GM21367 (cell line): Measurements from ENCODE around the gene SGCA.

Experiments
- ATAC-seq: cut with Tn5 transposase; IDR thresholded peaks from one replicate; pipeline ENCODE4 v1.9.1; 2021; ENCODE audit not compliant: unreplicated experiment

SGCA gene

DNA sequence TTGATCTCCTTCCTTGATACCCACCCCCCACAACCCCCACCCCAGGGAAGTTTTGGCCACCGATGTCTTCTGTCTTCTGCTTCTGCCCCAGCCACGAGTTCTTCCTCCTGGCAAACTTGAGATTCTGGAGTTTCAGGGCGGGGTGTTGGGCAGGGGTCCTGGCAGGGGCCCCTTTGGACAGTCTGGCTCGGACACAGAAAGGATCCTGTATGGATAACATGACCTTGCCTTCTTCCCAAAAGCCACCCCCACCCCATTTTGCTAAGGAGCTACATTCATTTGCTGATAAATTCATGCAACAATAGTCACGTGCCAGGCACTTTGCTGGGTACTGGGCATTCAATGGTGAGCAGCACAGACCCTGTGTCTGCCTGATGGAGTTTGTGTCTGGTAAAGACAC, 41.5 kb downstream of the SGCA start:
- no peak for ATAC-seq

DNA sequence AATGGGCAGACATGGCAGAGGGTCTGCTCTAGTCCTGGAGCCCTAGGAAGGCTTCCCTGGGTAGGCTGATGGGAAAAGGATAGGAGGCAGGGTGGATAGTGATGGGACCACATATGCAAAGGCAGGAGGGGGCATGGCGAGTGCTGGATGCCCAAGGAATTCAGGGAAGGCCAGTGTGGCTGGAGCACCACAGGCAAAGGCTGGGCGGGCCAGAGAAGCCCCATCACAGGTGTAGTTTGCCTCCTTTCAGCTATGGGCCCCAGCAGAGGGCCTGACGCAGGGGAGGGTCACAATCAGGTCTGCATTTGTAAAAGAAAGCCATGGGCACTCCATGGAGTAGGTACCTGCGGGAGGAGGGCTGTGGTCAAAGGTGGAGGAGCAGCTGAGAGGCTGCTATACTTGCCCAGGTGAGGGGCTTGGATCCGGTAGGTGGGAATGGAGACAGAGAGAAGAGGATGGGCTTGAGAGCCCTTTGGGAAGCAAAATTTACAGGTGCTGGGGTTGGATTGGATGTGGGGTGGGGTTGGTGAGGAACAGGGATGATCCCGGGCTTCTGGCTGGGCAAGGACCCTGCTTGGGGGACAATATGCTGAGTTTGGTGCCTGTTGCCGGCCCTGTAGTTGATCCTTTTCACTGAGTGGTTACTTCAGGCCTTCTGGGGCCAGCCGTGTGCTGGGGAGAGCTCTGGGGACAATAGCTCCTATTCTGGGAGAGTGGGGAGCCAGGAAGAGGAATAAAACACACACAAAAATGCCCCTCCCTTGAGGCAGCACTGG, 42.2 kb downstream of the SGCA start:
- no peak for ATAC-seq

DNA sequence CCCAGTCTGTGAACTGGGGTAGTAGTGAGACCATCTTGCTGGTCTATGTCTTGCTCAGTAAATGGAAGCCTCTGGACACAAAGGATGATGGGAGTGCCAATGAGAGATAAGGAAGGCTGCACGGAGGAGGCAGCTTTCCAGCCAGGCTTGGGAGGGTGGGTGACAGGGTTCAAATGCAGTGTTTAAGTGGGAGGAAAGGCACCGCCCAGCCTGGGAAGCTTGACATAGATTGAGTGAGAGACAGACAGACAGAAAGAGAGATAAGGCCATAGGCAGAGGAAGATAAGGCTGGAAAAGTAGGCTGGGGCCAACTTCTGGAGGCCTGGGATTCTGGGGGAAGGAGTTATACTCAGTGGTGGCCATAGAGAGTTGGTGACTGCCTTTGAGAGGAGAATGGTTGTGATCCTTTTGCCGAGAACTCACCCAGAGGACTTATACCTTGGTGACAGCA, 42.8 kb downstream of the SGCA start:
- no peak for ATAC-seq

DNA sequence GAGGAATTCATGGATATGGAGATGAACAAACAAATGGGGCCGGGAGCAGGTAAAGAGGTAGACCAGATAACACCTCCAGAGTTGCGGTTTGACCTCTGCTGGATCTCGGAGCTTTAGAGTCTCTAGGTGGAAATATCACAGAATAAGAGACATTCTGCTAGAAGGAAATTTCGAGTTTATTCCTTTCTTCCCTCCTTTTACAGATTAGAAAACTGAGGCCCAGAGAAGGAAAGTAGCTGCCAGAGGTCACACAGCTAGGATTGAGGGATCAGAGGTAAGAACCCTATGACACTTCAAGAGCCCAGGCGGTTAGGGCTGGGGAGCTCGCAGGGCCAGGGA, 43.3 kb downstream of the SGCA start:
- ATAC-seq, result no peak

DNA sequence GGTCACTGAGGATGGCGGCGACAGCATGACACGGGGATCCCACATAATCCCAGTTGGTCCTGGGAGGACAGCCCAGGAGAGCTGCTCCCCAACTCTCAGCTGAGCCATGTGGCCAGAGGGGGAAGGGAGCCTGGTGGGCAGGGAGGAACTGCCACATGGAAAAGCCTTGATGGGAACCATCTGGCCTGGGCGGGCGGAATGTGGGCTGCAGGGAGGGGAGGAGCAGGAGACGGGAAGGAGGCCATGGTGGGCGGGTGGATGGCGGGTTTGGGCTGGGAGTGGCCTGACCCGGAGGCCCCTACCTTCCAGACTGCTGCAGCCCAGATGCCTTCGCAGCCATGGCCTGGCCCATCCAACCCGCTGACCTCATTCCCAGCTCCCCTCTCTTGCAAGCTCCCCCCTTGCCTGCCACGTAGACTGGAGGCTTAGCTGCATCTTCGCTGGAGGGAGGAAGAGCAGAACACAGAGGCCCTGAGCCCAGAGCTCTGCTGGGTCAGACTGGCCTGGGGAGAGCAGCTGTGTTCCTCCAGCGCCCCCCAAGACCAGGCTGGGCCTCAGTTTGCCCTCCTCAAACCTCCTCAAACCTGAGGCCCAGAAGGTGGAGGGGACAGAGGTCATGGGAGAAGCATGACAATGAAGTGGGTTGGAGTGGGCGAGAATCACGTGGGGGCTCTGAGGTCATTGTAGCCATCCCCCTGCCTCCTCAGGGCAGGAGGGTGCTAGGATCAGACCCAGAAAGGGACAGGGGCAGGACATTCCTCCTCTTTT, 43.9 kb downstream of the SGCA start:
- no peak for ATAC-seq

DNA sequence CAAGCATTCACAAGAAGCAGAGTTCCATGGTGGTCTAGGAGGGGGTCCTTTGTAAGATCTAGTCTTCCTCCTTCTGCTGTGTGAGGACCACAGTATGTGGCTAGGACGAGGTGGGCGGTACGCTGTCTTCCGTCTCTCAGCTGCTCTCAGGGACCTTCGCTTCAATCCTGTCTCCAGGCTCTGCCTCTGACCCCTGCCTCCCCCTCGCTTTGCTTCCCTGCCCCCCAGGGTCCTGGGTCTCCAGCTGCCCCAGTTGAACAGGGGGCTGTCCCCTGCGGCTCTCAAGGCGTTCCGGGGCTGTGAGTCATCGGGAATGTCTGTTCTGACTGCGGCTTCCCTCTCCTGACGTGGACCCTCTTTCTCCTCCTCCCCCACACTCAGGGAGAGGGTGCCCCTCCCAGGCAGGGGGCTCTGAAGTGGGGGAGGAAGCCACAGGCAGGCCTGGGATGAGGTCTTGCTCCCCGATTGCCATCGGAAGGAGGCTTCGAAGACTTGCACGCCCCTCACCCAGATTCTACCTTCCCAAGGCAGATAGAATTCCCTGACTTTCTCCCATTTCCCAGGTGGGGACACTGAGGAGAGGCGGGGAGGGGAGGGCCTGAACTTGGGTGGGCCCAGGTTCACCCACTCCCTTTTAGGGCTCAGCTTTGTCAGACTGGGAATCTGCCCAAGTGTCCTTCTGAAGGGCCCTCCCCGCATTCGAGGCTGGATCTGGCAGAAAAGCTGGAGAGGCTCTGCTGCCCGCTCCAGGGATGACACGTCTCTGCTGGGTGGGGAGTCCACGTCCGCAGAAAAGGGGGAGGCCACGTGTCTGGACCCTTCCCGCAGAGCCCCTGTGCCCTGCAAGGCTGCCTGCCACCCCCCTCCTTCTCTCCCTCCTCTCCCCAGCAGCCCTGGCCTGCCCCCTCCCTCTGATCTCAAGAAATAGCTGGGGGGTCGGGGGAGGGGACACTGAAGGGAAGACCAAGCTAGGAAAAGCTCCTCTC, 44.7 kb downstream of the SGCA start:
- ATAC-seq, result no peak

DNA sequence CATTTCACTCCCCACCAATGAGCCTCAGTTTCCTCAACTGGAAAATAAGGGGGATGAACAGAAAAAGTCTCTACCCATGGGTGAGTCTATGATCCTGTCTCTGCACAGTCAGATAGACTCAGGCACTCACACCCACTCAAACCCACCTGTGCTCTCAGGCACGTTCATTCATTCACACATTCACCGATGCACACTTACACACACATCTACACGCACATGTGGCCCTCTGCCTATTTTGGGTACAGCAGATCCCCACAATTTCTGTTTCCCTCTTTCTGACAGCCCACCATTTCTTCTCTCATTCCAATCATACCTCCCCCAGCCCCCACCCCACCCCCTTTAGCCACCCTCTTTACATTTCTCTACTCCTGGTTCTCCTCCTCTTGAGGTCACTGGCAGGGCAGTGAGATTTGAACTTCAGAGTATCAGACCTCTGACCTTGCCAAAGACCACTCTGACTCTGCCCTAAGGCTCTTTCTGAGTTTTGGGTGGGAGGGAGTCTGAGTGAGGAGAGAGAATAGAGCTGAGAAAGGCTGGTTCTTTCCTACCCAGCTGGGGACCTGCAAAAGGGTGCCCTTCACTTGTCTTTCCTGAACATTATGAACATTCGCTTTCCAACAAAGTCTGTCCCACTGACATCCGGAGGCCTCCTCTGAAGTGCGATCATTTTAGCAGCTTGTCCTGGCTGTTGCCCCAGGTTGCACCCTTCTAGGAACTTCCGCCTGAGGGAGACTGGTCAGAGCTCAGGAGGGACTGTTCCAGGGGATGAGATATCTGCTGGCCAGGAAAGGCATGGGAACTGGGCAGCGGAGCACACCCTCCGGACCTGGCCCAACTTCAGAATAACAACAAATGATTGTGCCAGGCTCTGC, 45.7 kb downstream of the SGCA start:
- no peak for ATAC-seq

DNA sequence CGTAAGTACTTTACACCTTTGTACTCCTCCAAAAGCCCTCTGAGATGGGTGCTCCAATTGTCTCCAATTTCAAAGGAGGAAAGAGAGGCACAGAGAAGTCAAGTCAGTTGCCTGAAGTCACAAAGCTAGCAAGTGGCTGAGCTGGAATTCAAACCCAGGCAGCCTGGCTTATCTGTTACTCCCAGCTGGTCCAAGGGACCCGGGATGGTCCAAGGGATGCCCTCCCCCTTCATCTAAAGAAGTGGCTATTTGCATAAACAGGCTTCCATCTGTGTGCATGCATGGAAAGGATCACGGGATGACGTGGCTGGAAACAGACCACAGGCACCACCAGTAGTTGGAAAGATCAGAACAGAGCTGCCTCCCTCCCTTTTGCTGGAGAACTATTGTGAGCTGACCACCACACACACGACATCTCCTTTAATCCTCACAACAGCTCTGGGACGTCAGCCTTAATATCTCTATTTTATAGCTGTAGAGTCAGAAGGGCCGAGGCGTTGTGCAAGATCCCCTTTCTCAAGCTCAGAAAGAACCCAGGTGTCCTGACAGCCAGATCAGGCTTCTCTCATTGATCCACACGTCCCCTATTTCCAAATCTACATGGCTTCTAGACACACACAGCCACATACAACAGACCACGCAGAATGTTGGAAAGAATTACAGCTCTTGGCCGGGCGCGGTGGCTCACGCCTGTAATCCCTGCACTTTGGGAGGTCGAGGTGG, 46.5 kb downstream of the SGCA start:
- ATAC-seq, result no peak

DNA sequence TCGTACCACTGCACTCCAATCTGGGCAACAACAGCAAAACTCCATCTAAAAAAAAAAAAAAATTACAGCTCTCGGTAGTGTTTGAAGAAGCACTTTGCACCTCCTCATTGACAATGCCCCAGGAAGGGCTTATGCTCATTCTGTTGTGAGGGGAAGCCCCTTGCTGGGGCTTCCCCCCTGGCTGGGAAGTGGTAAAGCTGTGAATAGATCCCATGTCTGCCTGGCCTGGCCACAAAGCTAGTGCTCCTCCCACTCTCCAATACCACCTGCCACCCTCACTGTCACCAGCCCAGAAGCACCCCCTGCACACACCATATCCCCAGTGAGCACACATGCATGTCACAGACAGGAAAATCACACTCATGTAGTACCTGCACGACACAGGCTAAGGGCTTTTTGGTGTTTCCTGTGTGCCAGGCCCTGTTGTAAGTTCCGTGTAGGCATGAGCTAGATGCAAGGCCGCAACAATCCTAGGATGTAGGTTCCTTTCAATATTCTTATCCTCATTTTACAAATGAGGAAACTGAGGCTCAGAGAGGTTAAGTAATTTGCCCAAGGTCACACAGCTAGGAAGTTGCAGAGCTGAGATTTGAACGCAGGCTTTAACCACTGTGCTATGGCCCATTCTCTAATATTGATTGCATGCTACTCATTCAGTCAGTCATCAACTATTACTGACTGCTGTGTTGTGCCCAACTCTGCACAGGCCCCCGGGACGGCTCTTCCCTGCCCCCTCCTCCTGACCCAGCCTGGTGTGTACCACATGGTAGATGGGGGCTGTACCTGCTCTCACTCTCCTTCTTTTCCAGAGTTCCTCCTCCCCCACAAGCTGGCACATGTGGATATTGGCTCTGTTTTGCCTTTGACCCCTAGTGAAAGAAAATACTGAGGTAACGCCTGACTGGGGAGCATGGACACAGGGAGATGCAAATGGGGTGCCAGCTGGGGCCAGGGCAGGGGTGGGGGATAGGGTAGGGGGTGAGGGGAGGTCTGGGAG, 47.5 kb downstream of the SGCA start:
- peak; percentile 73 for ATAC-seq

DNA sequence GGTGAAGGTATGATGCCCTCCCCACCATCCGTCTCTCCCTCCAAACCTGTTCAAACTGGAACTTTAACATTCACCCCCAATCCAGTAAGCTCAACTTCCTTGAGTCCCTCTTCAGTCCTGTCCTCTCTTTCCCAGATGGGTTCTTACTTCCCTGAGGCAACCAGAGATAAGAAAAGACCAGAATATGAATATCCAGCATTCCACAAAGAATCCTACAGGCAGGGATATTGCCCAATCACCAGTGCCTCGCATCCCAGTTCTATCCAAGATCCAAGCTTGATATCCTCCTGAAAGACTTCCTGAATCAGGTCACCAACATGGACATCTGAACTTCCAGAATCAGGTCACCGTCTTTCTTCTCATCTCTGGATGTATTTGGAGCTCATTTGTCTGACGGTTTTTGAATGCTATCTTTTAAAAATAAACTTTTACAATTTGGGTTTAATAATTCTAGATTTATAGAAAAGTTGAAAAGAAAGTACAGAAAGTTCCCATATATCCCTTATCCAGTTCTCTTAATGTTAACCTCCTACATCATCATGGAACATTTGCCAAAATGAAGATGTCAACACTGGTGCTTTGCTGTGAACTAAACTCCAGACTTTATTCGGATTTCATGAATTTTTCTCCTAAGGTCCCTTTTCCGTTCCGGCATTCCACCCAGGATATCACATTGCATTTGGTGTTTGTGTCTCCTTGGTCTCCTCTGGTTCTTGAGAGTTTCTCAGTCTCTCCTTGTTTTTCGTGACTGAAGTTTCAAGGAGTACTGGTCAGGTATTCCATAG, 49.4 kb downstream of the SGCA start:
- no peak for ATAC-seq

DNA sequence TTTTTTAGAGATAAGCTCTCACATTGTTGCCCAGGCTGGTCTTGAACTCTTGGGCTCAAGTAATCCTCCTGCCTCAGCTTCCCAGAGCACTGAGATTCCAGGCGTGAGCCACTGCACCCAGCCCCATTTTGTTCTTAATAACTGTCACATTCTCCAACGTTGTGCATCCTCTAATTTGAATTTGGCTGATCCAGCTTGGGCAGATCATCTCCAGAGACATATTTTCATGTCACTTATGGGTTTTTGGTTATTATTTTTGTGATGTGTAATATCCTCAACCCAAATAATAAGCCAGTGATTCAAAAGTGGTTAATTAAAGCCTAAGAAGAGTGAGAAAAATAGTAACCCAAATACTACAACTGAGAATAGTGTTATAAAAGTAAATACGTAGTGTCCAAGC, 51.8 kb downstream of the SGCA start:
- no peak for ATAC-seq

DNA sequence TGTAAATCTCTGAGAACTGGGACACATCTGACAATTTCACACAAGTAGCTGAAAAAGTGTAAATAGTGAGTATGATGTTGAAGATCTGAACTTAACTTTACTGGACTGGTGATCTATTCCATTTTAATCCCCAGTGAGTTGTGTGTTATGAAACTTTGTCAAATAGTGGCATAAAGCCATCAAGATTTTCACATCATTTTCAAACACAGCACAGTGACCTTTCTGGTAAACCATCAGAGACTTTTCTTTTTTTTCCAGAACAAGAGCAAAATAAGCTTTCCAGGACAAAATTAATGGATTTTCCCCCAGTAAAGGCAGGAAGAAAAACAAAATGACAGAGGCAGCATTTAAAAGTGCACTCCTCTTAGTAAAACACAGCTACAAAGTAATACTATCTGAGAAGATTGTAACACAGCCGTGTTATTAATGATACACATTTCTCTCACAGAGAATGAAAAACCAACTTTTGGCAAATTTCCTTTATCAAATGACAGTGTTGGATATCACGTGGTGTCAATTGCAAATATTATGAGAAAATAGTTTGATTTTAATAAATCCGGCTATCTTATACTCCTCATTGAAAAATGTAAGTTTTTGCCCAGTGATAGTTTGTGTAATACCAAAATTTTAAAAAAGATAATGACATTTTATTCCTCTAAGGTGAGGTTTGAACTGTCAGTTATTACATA, 52.4 kb downstream of the SGCA start:
- no peak for ATAC-seq

DNA sequence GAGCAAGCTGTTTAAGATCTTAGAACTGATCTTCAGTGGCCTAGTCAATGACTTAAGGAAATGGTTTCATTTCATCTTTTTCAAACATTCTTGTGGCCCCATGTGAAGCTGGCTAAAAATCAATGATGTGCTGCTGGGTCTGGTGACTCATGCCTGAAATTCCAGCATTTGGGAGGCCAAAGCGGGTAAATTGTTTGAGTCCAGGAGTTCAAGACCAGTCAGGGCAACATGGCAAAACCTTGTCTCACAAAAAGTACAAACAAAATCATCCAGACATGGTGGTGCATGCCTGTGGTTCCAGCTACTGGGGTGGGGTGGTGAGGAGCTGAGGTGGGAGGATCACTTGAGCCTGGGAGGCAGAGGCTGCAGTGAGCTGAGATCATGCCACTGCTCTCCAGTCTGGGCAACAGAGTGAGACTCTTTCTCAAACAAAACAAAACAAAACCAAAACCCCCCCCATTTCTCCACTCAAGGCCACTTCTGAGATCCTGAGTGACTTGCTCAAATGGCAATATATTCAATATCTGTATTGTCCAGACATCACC, 53.0 kb downstream of the SGCA start:
- no peak for ATAC-seq

DNA sequence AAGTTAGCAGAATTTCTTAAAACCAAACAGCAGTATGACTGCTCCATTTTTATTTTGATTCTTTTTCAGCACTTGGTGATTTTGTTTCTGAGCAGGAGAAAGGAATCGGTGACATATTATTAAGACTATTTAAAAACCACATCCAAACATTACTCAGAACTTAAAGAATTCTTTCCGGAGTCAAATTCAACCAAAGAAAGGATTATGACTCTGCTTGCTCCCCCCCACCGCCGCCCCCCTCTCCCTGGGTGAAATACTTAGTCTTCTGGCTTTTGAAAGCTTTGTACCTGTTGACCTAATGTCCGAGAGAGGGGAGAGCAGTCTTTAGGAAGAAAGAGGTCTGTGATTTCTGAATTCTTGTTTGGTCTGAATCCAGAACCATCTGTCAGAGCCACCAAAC, 53.5 kb downstream of the SGCA start:
- no peak for ATAC-seq

DNA sequence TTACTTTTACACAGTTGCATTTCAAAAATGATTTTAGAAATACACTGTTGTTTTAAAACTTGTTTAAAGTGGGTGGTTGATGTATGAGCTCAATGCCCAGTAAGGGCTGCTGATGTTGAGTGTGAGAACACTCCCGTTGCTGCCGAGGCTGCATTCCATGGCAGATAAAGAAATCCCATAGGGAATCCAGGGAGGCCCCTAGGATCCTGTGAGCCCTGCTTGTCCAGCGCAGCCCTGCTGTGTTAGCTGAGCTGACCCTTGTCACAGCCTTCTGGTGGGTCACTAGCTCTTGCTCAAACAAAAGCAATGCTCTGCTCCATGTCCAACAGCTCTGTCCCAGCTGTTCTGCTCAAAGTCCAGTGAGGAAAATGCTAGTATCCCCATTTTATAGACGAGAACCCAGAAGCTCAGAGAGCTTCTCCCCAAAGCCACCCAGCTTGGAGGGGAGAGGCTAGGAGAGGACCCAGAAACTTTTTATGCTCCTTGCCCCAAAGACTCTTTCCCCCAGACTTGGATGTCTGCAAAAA, 54.2 kb downstream of the SGCA start:
- ATAC-seq, result no peak

DNA sequence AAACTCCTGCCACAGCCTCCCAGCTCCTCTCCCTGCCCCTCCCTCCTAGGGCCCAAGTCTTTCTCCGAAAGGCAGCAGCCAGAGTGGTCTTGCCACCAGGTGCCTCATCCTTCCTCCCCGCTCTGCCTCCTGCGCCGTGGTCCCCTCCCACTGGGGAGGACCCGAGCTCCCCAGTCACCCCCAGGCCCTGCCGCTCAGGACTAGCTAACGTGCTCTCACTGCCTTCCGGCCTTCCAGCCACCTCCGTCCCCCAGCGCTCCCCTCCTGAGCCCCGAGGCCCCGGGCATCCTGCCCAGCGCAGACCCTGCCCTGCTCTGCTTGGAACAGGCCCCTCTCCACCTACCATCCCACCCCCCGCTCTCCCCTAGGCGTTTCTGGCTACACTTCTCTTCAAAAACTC, 55.0 kb downstream of the SGCA start:
- no peak for ATAC-seq
